ENCODE data around the gene LDB2.

LDB2 gene

DNA sequence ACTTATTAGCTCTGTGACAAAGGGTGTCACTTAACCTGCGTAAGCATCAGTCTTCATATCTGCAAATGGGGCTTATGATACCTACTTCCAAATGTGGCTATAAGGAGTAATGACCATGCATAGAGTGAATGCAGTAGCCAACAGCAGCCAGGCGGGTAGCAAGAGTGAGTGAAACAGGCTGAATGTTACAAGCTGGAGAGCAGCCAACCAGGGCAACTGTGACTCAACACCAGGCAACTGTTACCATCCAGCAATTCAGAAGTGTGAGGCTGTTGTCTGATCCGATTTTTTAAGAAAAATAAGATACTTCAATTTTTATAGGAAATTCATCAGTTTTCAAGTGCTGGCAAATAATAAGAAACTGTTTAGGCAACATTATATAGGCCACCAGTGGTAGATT, 401.9 kb downstream of the LDB2 start:
- H3K27ac ChIP-seq (ENCODE audit: insufficient read depth, low read depth, low read length, poor library complexity, severe bottlenecking) = no peak overlapping the region
- H3K36me3 ChIP-seq (ENCODE audit: control insufficient read depth, insufficient read depth, low read length) = no peaks in the 10 kb centered on the region
- H3K27me3 ChIP-seq (ENCODE audit: control insufficient read depth, insufficient read depth, low read length, poor library complexity, severe bottlenecking) = no peaks in the 10 kb centered on the region
- H3K4me1 ChIP-seq (ENCODE audit: control insufficient read depth, insufficient read depth, low read length) = no peaks in the 10 kb centered on the region
- WGBS, 2 experiments = 93 to 96% methylated on average over 3 of the region's 3 CpGs
- no peaks in the 10 kb centered on the region for H3K9me3 ChIP-seq (ENCODE audit: control insufficient read depth, low read length)
- H3K4me3 ChIP-seq (ENCODE audit: insufficient read depth, low read depth, low read length) = no peak overlapping the region

DNA sequence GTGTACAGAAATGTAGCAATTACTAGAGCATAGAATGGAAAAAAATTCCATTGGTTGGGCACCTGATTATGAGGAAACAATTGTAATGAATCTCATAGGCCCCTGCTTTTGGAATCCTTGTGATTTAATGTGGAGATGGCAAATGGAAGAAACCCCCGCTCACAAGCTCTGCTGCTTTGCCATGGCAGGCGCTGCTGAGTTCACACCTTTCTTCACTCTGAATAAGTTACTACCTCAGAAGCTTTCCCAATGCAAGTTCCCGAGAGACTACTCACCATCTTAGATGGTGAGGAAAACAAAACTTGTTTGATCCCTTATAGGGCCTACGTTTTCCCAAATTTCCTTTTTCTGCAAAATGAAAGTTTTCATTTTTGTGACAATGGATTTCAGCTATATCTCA, 405.6 kb downstream of the LDB2 start:
- Histone ChIP-seq H3K36me3 (ENCODE audit: control insufficient read depth, insufficient read depth, low read length) (no peaks in the 10 kb centered on the region), H3K27ac (ENCODE audit: insufficient read depth, low read depth, low read length, poor library complexity, severe bottlenecking) (no peak overlapping the region), H3K27me3 (ENCODE audit: control insufficient read depth, insufficient read depth, low read length, poor library complexity, severe bottlenecking) (no peaks in the 10 kb centered on the region), H3K4me1 (ENCODE audit: control insufficient read depth, insufficient read depth, low read length) (no peaks in the 10 kb centered on the region), H3K9me3 (ENCODE audit: control insufficient read depth, low read length) (no peaks in the 10 kb centered on the region), H3K4me3 (ENCODE audit: insufficient read depth, low read depth, low read length) (no peak overlapping the region)
- WGBS, 2 experiments = 82% methylated on average over 4 of the region's 4 CpGs

DNA sequence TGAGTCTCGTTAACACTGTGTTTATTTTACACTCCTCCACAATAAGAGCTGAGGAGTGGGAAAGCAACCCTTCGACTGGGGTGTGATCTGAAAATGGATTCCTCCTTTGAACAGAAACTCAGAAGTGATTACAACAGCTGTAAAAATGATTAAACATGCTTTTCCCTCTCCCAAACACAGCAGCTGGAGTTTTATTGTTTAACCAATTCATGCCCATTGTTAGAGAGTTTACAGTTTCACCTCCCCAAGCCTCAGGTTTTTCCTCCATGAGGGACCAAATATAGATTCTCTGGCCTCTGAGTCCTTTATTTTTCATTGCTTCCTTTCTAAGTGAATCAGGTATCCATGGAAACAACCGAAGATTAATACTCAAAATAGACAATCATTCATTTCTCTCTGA, 409.2 kb downstream of the LDB2 start:
- no peak overlapping the region for H3K27ac ChIP-seq (ENCODE audit: insufficient read depth, low read depth, low read length, poor library complexity, severe bottlenecking)
- H3K4me3 ChIP-seq (ENCODE audit: insufficient read depth, low read depth, low read length) = no peak overlapping the region
- 87 to 93% methylated on average over 3 of the region's 3 CpGs for WGBS, 2 experiments
- no peaks in the 10 kb centered on the region for H3K9me3 ChIP-seq (ENCODE audit: control insufficient read depth, low read length)
- no peaks in the 10 kb centered on the region for H3K27me3 ChIP-seq (ENCODE audit: control insufficient read depth, insufficient read depth, low read length, poor library complexity, severe bottlenecking)
- no peaks in the 10 kb centered on the region for H3K36me3 ChIP-seq (ENCODE audit: control insufficient read depth, insufficient read depth, low read length)
- H3K4me1 ChIP-seq (ENCODE audit: control insufficient read depth, insufficient read depth, low read length) = no peaks in the 10 kb centered on the region

DNA sequence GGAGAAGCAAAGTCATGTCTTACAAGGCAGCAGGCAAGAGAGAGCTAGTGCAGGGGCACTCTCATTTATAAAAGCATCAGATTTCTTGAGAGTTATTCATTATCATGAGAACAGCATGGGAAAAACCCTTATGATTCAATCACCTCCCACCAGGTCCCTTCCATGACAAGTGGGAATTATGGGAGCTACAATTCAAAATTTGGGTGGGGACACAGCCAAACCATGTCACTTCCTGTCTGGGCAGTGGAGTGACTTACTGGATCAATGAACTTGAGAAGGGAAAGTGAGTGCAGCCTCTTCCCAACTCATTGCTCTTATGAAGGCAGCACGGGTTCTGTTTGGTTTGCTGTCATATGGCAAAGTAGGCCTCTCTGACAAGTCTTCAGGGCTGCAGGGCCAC, 410.4 kb downstream of the LDB2 start:
- 92 to 95% methylated on average over 1 of the region's 1 CpG for WGBS, 2 experiments
- H3K36me3 ChIP-seq (ENCODE audit: control insufficient read depth, insufficient read depth, low read length) = no peaks in the 10 kb centered on the region
- H3K27me3 ChIP-seq (ENCODE audit: control insufficient read depth, insufficient read depth, low read length, poor library complexity, severe bottlenecking) = no peaks in the 10 kb centered on the region
- H3K27ac ChIP-seq (ENCODE audit: insufficient read depth, low read depth, low read length, poor library complexity, severe bottlenecking) = no peak overlapping the region
- no peak overlapping the region for H3K4me3 ChIP-seq (ENCODE audit: insufficient read depth, low read depth, low read length)
- H3K9me3 ChIP-seq (ENCODE audit: control insufficient read depth, low read length) = no peaks in the 10 kb centered on the region
- H3K4me1 ChIP-seq (ENCODE audit: control insufficient read depth, insufficient read depth, low read length) = no peaks in the 10 kb centered on the region

DNA sequence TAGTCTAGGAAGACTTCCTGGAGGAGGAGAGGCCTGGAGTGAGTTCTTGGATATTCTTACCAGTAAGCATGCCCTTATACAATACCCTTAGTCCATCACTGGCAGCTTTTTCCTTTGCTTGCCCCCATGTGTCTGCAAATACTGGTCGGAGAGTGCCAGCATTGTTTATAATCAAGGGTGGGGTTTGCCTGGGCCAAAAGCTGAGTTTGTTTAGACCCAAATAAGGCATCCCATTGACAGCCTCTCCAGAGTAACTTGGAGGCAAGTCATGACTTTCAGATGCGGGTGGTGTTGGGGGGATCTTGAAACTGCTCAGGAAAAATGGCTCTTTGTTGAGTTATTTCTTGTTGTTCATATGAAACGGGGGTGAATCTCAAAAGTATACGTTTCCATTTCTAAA, 413.7 kb downstream of the LDB2 start:
- Histone ChIP-seq H3K4me1 (ENCODE audit: control insufficient read depth, insufficient read depth, low read length) (no peaks in the 10 kb centered on the region), H3K27me3 (ENCODE audit: control insufficient read depth, insufficient read depth, low read length, poor library complexity, severe bottlenecking) (no peaks in the 10 kb centered on the region), H3K27ac (ENCODE audit: insufficient read depth, low read depth, low read length, poor library complexity, severe bottlenecking) (no peak overlapping the region), H3K4me3 (ENCODE audit: insufficient read depth, low read depth, low read length) (no peak overlapping the region), H3K9me3 (ENCODE audit: control insufficient read depth, low read length) (no peaks in the 10 kb centered on the region), H3K36me3 (ENCODE audit: control insufficient read depth, insufficient read depth, low read length) (no peaks in the 10 kb centered on the region)
- 87 to 96% methylated on average over 4 of the region's 4 CpGs for WGBS, 2 experiments

DNA sequence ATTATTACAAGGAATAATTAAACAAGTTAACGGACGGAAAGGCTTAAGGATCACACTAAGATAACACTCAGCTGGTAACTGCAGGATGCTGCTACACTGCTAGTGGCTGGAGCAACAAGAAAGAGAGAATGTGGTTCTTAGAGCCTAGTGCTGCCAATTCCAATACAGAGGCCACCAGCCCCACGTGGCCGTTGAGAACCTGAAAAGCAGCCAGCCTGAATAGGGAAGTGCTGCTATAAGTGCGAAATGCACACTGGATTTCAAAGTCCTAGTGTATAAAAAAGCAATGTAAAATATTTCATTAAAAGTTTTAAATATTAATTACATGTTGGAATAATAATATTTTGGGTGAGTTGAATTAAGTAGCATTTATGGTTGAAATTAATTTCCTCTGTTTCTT, 414.9 kb downstream of the LDB2 start:
- Histone ChIP-seq H3K9me3 (ENCODE audit: control insufficient read depth, low read length) (no peaks in the 10 kb centered on the region), H3K4me3 (ENCODE audit: insufficient read depth, low read depth, low read length) (no peak overlapping the region), H3K27me3 (ENCODE audit: control insufficient read depth, insufficient read depth, low read length, poor library complexity, severe bottlenecking) (no peaks in the 10 kb centered on the region), H3K4me1 (ENCODE audit: control insufficient read depth, insufficient read depth, low read length) (no peaks in the 10 kb centered on the region), H3K36me3 (ENCODE audit: control insufficient read depth, insufficient read depth, low read length) (no peaks in the 10 kb centered on the region), H3K27ac (ENCODE audit: insufficient read depth, low read depth, low read length, poor library complexity, severe bottlenecking) (no peak overlapping the region)
- WGBS, 2 experiments = 85 to 93% methylated on average over 4 to 5 of the region's 5 CpGs

DNA sequence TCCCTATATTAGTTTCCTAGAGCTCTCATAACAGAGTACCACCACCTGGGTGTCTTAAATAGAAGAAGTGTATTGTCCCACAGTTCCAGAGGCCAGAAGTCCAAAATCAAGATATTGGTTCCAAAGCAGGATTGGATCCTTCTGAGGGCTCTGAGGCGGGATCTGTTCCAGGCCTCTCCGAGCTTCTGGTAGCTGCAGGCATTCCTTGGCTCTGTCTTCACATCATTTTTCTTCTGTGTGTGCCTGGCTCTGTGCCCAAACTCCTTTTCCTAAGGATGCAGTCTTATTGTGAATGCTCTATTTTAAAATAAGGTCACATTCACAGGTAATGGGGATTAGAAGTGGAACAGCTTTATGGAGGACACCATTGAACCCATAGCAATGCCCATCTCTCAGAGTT, 418.4 kb downstream of the LDB2 start:
- Histone ChIP-seq H3K27me3 (ENCODE audit: control insufficient read depth, insufficient read depth, low read length, poor library complexity, severe bottlenecking) (no peaks in the 10 kb centered on the region), H3K9me3 (ENCODE audit: control insufficient read depth, low read length) (no peaks in the 10 kb centered on the region), H3K27ac (ENCODE audit: insufficient read depth, low read depth, low read length, poor library complexity, severe bottlenecking) (no peak overlapping the region), H3K4me3 (ENCODE audit: insufficient read depth, low read depth, low read length) (no peak overlapping the region), H3K4me1 (ENCODE audit: control insufficient read depth, insufficient read depth, low read length) (no peaks in the 10 kb centered on the region), H3K36me3 (ENCODE audit: control insufficient read depth, insufficient read depth, low read length) (no peaks in the 10 kb centered on the region)
- 64 to 71% methylated on average over 2 of the region's 2 CpGs for WGBS, 2 experiments

DNA sequence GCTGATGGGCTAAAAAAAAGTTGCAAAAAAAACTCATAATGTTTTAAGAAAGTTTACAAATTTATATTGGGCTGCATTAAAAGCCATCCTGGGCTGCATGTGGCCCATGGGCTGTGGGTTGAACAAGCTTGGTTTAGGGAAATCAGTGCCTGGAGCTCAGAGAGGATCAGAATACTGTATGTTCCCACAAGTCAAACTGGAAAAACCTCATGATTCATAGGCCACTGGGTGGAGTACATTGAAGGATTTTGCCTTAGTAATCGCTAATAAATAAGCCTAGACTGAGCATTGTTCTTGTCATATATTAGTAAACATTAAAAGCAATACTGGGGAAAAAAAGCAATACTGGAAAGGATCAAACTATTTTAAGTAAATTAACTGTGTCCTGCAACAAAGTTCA, 425.9 kb downstream of the LDB2 start:
- Histone ChIP-seq H3K27me3 (ENCODE audit: control insufficient read depth, insufficient read depth, low read length, poor library complexity, severe bottlenecking) (no peaks in the 10 kb centered on the region), H3K4me3 (ENCODE audit: insufficient read depth, low read depth, low read length) (no peak overlapping the region), H3K9me3 (ENCODE audit: control insufficient read depth, low read length) (peaks cover 3% of the 10 kb centered on the region), H3K27ac (ENCODE audit: insufficient read depth, low read depth, low read length, poor library complexity, severe bottlenecking) (no peak overlapping the region), H3K36me3 (ENCODE audit: control insufficient read depth, insufficient read depth, low read length) (no peaks in the 10 kb centered on the region), H3K4me1 (ENCODE audit: control insufficient read depth, insufficient read depth, low read length) (no peaks in the 10 kb centered on the region)
- WGBS, 2 experiments = 100% methylated on average over 1 of the region's 1 CpG; no CpG with 5 or more reads in 1 of the 2 experiments

DNA sequence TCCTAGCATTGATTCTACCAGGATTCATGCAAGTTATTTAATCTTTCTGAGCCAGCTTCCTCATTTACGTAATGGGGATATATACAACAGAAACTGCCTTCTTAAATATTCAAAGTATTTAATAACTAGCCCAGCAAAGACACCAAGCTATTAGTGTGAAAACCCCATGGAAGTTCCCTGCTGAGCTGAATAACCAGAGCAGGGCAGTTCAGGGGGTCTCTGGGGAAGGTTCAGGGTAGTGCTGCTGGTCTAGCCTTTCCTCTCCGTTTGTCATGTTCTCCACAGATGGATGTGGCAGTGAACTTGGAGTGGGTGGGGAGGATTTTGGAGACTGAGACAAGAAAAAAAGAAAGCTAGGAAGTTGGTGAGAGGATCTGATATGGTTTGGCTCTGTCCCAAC, 431.4 kb downstream of the LDB2 start:
- no peaks in the 10 kb centered on the region for H3K4me1 ChIP-seq (ENCODE audit: control insufficient read depth, insufficient read depth, low read length)
- WGBS, 2 experiments = 95% methylated on average over 2 of the region's 2 CpGs
- no peak overlapping the region for H3K27ac ChIP-seq (ENCODE audit: insufficient read depth, low read depth, low read length, poor library complexity, severe bottlenecking)

DNA sequence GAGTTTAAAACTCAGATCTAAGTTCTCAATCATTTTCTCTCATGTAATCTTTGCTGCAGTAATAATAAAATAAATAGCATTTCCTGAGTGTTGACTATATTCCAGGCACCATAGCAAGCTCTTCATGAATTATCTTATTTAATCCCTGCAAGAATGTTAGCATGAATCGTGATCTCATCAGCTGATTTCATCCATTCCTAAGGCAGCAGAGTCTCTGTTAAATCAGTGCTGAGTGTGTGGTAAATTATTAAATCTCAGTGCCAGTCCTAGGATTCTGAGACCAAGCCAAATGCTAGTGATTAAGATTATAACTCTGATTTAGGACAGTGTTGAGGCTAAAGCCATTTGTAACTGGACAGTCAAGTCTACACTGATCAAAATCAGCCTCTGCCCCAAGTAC, 431.9 kb downstream of the LDB2 start:
- no peak overlapping the region for H3K27ac ChIP-seq (ENCODE audit: insufficient read depth, low read depth, low read length, poor library complexity, severe bottlenecking)
- H3K9me3 ChIP-seq (ENCODE audit: control insufficient read depth, low read length) = no peaks in the 10 kb centered on the region
- 92 to 100% methylated on average over 1 of the region's 1 CpG for WGBS, 2 experiments
- H3K4me3 ChIP-seq (ENCODE audit: insufficient read depth, low read depth, low read length) = no peak overlapping the region
- H3K4me1 ChIP-seq (ENCODE audit: control insufficient read depth, insufficient read depth, low read length) = no peaks in the 10 kb centered on the region
- H3K36me3 ChIP-seq (ENCODE audit: control insufficient read depth, insufficient read depth, low read length) = no peaks in the 10 kb centered on the region
- no peaks in the 10 kb centered on the region for H3K27me3 ChIP-seq (ENCODE audit: control insufficient read depth, insufficient read depth, low read length, poor library complexity, severe bottlenecking)

More for the DNA sequence above, 431.4 kb downstream of the LDB2 start:
- Histone ChIP-seq H3K9me3 (ENCODE audit: control insufficient read depth, low read length) (no peaks in the 10 kb centered on the region), H3K36me3 (ENCODE audit: control insufficient read depth, insufficient read depth, low read length) (no peaks in the 10 kb centered on the region), H3K27me3 (ENCODE audit: control insufficient read depth, insufficient read depth, low read length, poor library complexity, severe bottlenecking) (no peaks in the 10 kb centered on the region), H3K4me3 (ENCODE audit: insufficient read depth, low read depth, low read length) (no peak overlapping the region)

DNA sequence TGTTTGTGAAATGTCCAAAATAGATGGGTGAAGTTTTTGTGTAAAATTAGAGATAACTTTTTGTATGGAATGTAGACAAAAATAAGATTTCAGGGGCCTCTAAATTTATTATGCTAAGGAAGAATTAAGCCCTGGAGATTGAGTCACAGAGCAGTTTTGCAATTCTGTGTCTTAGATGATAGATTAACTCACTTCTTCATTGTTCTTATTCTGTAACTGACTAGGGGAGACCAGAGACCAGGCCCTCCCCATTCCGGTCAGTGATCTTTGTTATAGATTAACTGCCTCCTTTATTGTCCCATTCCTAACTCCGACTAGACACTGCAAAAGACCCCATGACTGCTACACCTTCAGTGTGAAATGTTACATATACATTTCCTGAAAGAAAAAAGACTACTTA, 433.8 kb downstream of the LDB2 start:
- 81 to 93% methylated on average over 2 of the region's 2 CpGs for WGBS, 2 experiments
- no peaks in the 10 kb centered on the region for H3K27me3 ChIP-seq (ENCODE audit: control insufficient read depth, insufficient read depth, low read length, poor library complexity, severe bottlenecking)
- H3K27ac ChIP-seq (ENCODE audit: insufficient read depth, low read depth, low read length, poor library complexity, severe bottlenecking) = no peak overlapping the region
- no peaks in the 10 kb centered on the region for H3K4me1 ChIP-seq (ENCODE audit: control insufficient read depth, insufficient read depth, low read length)
- H3K4me3 ChIP-seq (ENCODE audit: insufficient read depth, low read depth, low read length) = no peak overlapping the region
- H3K36me3 ChIP-seq (ENCODE audit: control insufficient read depth, insufficient read depth, low read length) = no peaks in the 10 kb centered on the region
- H3K9me3 ChIP-seq (ENCODE audit: control insufficient read depth, low read length) = no peaks in the 10 kb centered on the region
